ENCODE results near the gene PLEKHH2. TPM values are rescaled to one million over a fixed set of nuclear protein-coding genes. Genes with fewer than 3 reads are reported as not detected.
A peak's percentile ranks its signal among the peaks of the same experiment; 100 is the strongest.
"Not testable (repeated sequence)": the region's sequence is repeated elsewhere in the genome, so short reads cannot be mapped to it uniquely, and the experiment has no call there.

Gene PLEKHH2
- total and polyA plus RNA-seq, 7 donors: 0.69 to 83.1 (median 35.3) TPM

GRCh38 chr2:43648994-43649701, 12.1 kb downstream of the PLEKHH2 start:
- H3K27ac ChIP-seq: peak overlapping the region in 3 of 4 donors; percentile 29 to 67 (median 51)
- no peaks in the 10 kb centered on the region for H3K27me3 ChIP-seq
- 91 to 92% methylated on average over 3 of the region's 3 CpGs for WGBS, 2 donors
- H3K4me1 ChIP-seq: peaks cover 0 to 12% (median 5%) of the 10 kb centered on the region in 4 donors
- TF ChIP-seq CTCF (IDR thresholded peaks at IDR 0.05): no peak
- TF ChIP-seq POLR2A (IDR thresholded peaks at IDR 0.05): no peak
- TF ChIP-seq EP300 (IDR thresholded peaks at IDR 0.05): no peak
- TF ChIP-seq POLR2AphosphoS5 (IDR thresholded peaks at IDR 0.05): no peak
- intact Hi-C loops (cut with DNase I): no loop called here
- H3K9me3 ChIP-seq: no peaks in the 10 kb centered on the region
- no peak for DNase-seq
- no peaks in the 10 kb centered on the region for H3K36me3 ChIP-seq
- no peak overlapping the region for H3K4me3 ChIP-seq

- H3K27ac ChIP-seq: no peak overlapping the region
- no peaks in the 10 kb centered on the region for H3K9me3 ChIP-seq
- DNase-seq: no peak
- H3K27me3 ChIP-seq: no peaks in the 10 kb centered on the region
- H3K36me3 ChIP-seq: no peaks in the 10 kb centered on the region
- peaks cover 0 to 12% (median 5%) of the 10 kb centered on the region in 4 donors for H3K4me1 ChIP-seq
- no peak overlapping the region for H3K4me3 ChIP-seq
- WGBS, 2 donors: 61 to 76% methylated on average over 2 of the region's 2 CpGs
- TF ChIP-seq EP300 (IDR thresholded peaks at IDR 0.05): no peak
- no peak for TF ChIP-seq POLR2AphosphoS5 (IDR thresholded peaks at IDR 0.05)
- intact Hi-C loops (cut with DNase I): no loop called here
Measured at GRCh38 chr2:43653506-43653905, 16.4 kb downstream of the PLEKHH2 start.

- Histone ChIP-seq H3K4me1 (no peaks in the 10 kb centered on the region), H3K4me3 (no peak overlapping the region), H3K27ac (no peak overlapping the region), H3K27me3 (no peaks in the 10 kb centered on the region), H3K36me3 (no peaks in the 10 kb centered on the region), H3K9me3 (no peaks in the 10 kb centered on the region)
- no peak for TF ChIP-seq EP300 (IDR thresholded peaks at IDR 0.05)
- no peak for TF ChIP-seq POLR2AphosphoS5 (IDR thresholded peaks at IDR 0.05)
- no peak for TF ChIP-seq CTCF (IDR thresholded peaks at IDR 0.05)
- no peak for TF ChIP-seq POLR2A (IDR thresholded peaks at IDR 0.05)
- no peak for DNase-seq
- intact Hi-C loops (cut with DNase I): no loop called here
- 89 to 94% methylated on average over 3 of the region's 3 CpGs for WGBS, 2 donors
Measured at GRCh38 chr2:43657241-43657640, 20.2 kb downstream of the PLEKHH2 start.

- intact Hi-C loops (cut with DNase I): loop anchor here (1.0 to 5.0 kb wide), 2 partner anchors 33 to 38 kb away; partner anchors contain the start of gene PLEKHH2
- DNase-seq: no peak
- Histone ChIP-seq H3K36me3 (no peaks in the 10 kb centered on the region), H3K4me3 (peak overlapping the region; percentile 55 to 65 (median 58)), H3K4me1 (peaks cover 0 to 18% (median 9%) of the 10 kb centered on the region in 4 donors), H3K9me3 (peaks cover 0 to 5% (median 0%) of the 10 kb centered on the region in 4 donors), H3K27ac (peak overlapping the region; percentile 26 to 89 (median 84)), H3K27me3 (no peaks in the 10 kb centered on the region)
- WGBS, 2 donors: 25 to 62% methylated on average over 14 of the region's 14 CpGs
- TF ChIP-seq CTCF (IDR thresholded peaks at IDR 0.05): no peak
Measured at GRCh38 chr2:43675646-43676321, 38.7 kb downstream of the PLEKHH2 start.

GRCh38 chr2:43676322-43677050, 39.4 kb downstream of the PLEKHH2 start, which contains the start of gene C1GALT1C1L:
Gene C1GALT1C1L, minus strand, starts transcription at chr2:43676429. Its CDS starts 107 bp downstream, at chr2:43676322.
- peaks cover 0 to 1% (median 0%) of the 10 kb centered on the region in 4 donors for H3K9me3 ChIP-seq
- peaks cover 0 to 24% (median 9%) of the 10 kb centered on the region in 4 donors for H3K4me1 ChIP-seq
- no peaks in the 10 kb centered on the region for H3K27me3 ChIP-seq
- H3K27ac ChIP-seq: peak within 1 kb of the TSS; percentile 26 to 89 (median 84)
- no peaks in the 10 kb centered on the region for H3K36me3 ChIP-seq
- intact Hi-C loops (cut with DNase I): loop anchor here (5.0 kb wide), 1 partner anchor 39 kb away; the partner anchor contains the start of gene PLEKHH2
- WGBS, 2 donors: 6 to 16% methylated on average over 27 of the region's 27 CpGs
- peak within 1 kb of the TSS; percentile 55 to 65 (median 58) for H3K4me3 ChIP-seq
- peak; percentile 46 to 86 (median 77) for TF ChIP-seq POLR2AphosphoS5 (IDR thresholded peaks at IDR 0.05)
- peak; percentile 1 to 38 (median 22) for TF ChIP-seq EP300 (IDR thresholded peaks at IDR 0.05)
- TF ChIP-seq POLR2A (IDR thresholded peaks at IDR 0.05): peak in 1 of 2 donors; percentile 38
- no peak for TF ChIP-seq CTCF (IDR thresholded peaks at IDR 0.05)
- peak; percentile 92 for DNase-seq

- H3K4me3 ChIP-seq, H3K36me3 ChIP-seq, H3K27me3 ChIP-seq, H3K9me3 ChIP-seq, DNase-seq: not testable (repeated sequence)
- WGBS, 2 donors: 95 to 98% methylated on average over 32 of the region's 32 CpGs
- Histone ChIP-seq H3K4me1 (peaks cover 0 to 25% (median 9%) of the 10 kb centered on the region in 4 donors), H3K27ac (peak overlapping the region in 1 of 4 donors; percentile 10)
- intact Hi-C loops (cut with DNase I): loop anchor here (5.0 kb wide), 1 partner anchor 40 kb away; the partner anchor contains the start of gene PLEKHH2
Measured at GRCh38 chr2:43677783-43678182, 40.7 kb downstream of the PLEKHH2 start.
